Nephron (organoid): ENCODE measurements around the gene NBEA.
"Not testable (repeated sequence)": the region's sequence is repeated elsewhere in the genome, so short reads cannot be mapped to it uniquely, and the experiment has no call there.

Source experiments
- H3K27ac Mint-ChIP-seq, 3 experiments: 2 replicates each; pipeline ENCODE4 v1.8.0; 2020; ENCODE audit warnings: mixed read lengths in 3 of 3, mild to moderate bottlenecking in 2 of 3, moderate library complexity in 1 of 3
- H3K27me3 Mint-ChIP-seq: 2 replicates; pipeline ENCODE4 v1.8.0; 2021; ENCODE audit warnings: low read depth, mild to moderate bottlenecking, moderate library complexity, mixed read lengths
- H3K36me3 Mint-ChIP-seq: 2 replicates; pipeline ENCODE4 v1.8.0; 2020; ENCODE audit warnings: low read depth, mixed read lengths
- H3K4me1 Mint-ChIP-seq: 2 replicates; pipeline ENCODE4 v1.8.0; 2020; ENCODE audit warnings: mixed read lengths
- H3K4me3 Mint-ChIP-seq, 3 experiments: 2 replicates each; pipeline ENCODE4 v1.8.0; 2020; ENCODE audit warnings: mild to moderate bottlenecking in 3 of 3, mixed read lengths in 3 of 3, moderate library complexity in 2 of 3
- H3K9me3 Mint-ChIP-seq: 2 replicates; pipeline ENCODE4 v1.8.0; 2020; ENCODE audit warnings: mixed read lengths
- CTCF ChIP-seq, 3 experiments: fragments of 200-600 bp; sonication (generic); IDR thresholded peaks; one replicate each; pipeline ENCODE4 v1.5.0; 2021; ENCODE audit warnings: antibody characterized with exemption in 3 of 3; ENCODE audit not compliant: unreplicated experiment in 3 of 3

The NBEA gene

DNA sequence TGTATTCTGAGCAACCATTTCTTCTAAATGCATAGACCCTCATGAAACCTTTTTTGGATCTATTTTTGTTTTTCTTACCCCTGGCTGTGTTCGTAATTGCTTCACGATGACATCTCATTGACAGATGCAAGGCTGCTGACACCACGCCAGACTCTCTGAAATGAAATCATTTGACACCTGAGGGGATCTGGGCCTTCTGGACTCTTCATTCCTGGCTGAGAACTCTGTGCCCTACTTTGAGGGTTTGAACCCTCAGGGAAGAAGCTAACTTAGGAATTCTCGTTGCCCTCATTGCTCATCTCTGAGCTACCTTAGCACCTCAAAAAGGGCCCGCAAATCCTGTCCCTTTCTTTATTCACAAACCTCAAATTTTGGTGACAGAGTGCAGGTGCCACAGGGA is 40.5 kb upstream of the NBEA start:
- no peak for TF ChIP-seq CTCF (IDR thresholded peaks at IDR 0.05; ENCODE audit: unreplicated experiment in 3 of 3)

DNA sequence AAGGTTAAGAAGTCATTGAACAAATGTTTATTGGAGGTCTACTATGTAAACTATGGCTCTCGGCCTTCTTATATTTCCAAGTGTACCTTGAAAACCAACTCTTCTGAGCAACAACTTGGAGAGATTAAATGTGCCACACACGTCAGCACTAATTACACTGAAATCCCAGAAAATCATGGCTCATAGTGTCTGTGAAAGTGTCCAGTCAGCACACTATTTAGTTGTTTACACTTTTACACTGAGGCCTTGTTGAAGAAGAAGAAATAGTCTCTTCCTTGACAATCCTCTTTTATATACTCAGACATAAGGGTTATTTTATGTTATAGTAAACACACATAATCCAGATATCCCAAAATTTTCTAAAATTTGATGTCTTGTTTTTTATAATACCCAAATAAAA is 30.9 kb upstream of the NBEA start:
- Mint-ChIP-seq H3K27ac (no peak overlapping the region), H3K27me3 (peaks cover 12% of the 10 kb centered on the region), H3K9me3 (no peaks in the 10 kb centered on the region), H3K4me3 (no peak overlapping the region), H3K4me1 (no peaks in the 10 kb centered on the region), H3K36me3 (no peaks in the 10 kb centered on the region)
- TF ChIP-seq CTCF (IDR thresholded peaks at IDR 0.05; ENCODE audit: unreplicated experiment in 3 of 3), result no peak

More for the DNA sequence above, 40.5 kb upstream of the NBEA start:
- Mint-ChIP-seq H3K4me1 (peaks cover 8% of the 10 kb centered on the region), H3K9me3 (no peaks in the 10 kb centered on the region), H3K36me3 (no peaks in the 10 kb centered on the region), H3K27me3 (peaks cover 10% of the 10 kb centered on the region), H3K4me3 (no peak overlapping the region), H3K27ac (no peak overlapping the region)

GRCh38 chr13:34913040-34913439 is 29.0 kb upstream of the NBEA start:
- Mint-ChIP-seq H3K9me3 (no peaks in the 10 kb centered on the region), H3K27me3 (peaks cover 12% of the 10 kb centered on the region), H3K4me1 (no peaks in the 10 kb centered on the region), H3K27ac (no peak overlapping the region), H3K36me3 (no peaks in the 10 kb centered on the region), H3K4me3 (no peak overlapping the region)
- TF ChIP-seq CTCF (IDR thresholded peaks at IDR 0.05; ENCODE audit: unreplicated experiment in 3 of 3), result no peak

DNA sequence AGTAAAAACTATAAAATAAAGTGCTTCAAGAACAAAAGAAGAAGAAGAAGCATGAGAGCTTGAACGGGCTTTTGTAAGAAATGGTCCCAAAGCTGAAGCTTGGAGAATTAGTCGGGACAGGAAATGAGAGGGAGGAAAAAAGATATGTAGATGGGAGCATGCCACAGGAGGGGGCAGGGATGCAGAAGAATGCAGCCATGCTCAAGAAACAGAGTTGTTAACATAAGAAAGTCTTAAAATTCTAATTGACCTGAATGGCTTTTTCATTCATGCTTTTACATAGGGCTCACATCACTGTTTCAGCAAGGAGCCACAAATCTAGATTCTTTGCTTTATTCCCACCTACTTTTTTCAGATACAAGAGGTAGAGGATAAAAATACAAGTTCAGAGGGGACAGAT is 27.7 kb upstream of the NBEA start:
- TF ChIP-seq CTCF (IDR thresholded peaks at IDR 0.05; ENCODE audit: unreplicated experiment in 3 of 3), result no peak
- no peaks in the 10 kb centered on the region for H3K36me3 Mint-ChIP-seq
- H3K27me3 Mint-ChIP-seq, result peaks cover 12% of the 10 kb centered on the region
- H3K4me1 Mint-ChIP-seq, result no peaks in the 10 kb centered on the region
- no peak overlapping the region for H3K27ac Mint-ChIP-seq
- no peak overlapping the region for H3K4me3 Mint-ChIP-seq
- no peaks in the 10 kb centered on the region for H3K9me3 Mint-ChIP-seq

DNA sequence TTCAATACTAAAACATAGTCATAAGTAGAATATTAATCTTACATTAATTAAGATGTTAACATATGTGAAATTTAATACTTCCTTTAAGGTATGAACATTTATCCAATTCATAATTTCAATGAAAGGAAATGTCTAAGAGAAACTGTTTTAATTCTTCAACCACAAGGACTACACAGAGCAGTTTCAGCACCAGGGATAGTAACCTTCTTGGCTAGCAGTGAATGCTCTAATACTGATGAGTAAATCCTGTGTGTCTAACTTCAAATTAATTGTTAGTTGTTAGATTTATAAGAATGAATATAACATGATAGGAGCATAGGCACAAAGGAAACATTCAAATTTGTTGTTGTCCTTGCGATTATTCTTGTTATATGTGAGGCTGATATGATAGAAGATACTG is 15.6 kb upstream of the NBEA start:
- Mint-ChIP-seq H3K36me3 (no peaks in the 10 kb centered on the region), H3K9me3 (no peaks in the 10 kb centered on the region), H3K27me3 (peaks cover 8% of the 10 kb centered on the region), H3K4me1 (no peaks in the 10 kb centered on the region), H3K4me3 (no peak overlapping the region), H3K27ac (no peak overlapping the region)
- no peak for TF ChIP-seq CTCF (IDR thresholded peaks at IDR 0.05; ENCODE audit: unreplicated experiment in 3 of 3)

DNA sequence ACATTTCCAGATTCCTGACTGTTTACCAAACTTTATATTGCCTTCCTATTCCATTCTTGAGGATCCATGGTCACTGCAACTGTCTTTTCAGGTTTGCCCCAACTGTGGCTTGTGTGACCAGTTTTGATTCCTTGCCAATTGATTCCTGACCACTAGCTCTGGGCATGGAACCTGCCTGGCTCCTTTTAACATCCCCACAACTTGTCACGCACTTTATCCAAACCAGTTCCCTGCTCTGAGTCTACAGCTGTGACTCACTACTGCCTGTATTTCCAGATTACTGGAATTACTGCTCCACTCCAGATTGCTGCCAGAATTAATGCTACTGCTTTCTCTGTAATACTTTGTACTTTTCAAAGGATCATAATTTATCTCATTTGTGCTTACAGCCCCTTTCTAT is 13.4 kb upstream of the NBEA start:
- not testable (repeated sequence) for H3K9me3 Mint-ChIP-seq, H3K4me1 Mint-ChIP-seq, H3K4me3 Mint-ChIP-seq, H3K27ac Mint-ChIP-seq, H3K36me3 Mint-ChIP-seq
- H3K27me3 Mint-ChIP-seq, result peaks cover 13% of the 10 kb centered on the region

DNA sequence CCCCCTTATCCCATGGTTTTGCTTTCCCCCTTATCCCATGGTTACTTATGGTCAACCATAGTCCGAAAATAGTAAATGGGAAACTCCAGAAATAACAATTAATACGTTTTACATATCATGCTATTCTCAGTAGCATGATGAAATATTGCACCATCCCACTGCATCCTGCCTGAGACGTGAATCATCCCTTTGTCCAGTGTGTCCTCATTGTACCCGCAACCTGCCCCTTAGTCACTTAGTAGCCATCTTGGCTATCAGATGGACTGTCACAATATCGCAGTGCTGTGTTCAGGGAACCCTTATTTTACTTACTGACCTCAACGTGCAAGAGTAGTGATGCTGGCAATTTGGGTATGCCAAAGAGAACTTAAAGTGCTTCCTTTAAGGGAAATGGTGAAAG is 10.5 kb upstream of the NBEA start:
- no peaks in the 10 kb centered on the region for H3K36me3 Mint-ChIP-seq
- no peaks in the 10 kb centered on the region for H3K9me3 Mint-ChIP-seq
- no peak for TF ChIP-seq CTCF (IDR thresholded peaks at IDR 0.05; ENCODE audit: unreplicated experiment in 3 of 3)
- H3K27me3 Mint-ChIP-seq, result peaks cover 17% of the 10 kb centered on the region
- H3K4me3 Mint-ChIP-seq, result no peak overlapping the region
- H3K4me1 Mint-ChIP-seq, result no peaks in the 10 kb centered on the region
- H3K27ac Mint-ChIP-seq, result no peak overlapping the region
